SK-N-SH (cell line): ENCODE results near the gene OR5C1. TPM values are rescaled to one million over a fixed set of nuclear protein-coding genes. Genes with fewer than 3 reads are reported as not detected.

Source experiments
- CTCF ChIA-PET: fragments of 300-600, 350-600 bp; formaldehyde crosslinking; extraction: SDS; loops from one replicate; lab custom pipeline; 2021; lab: Yijun Ruan, JAX
- POLR2A ChIA-PET: fragments of 350-600 bp; sonication (Branson Sonifier 250); formaldehyde crosslinking; extraction: SDS; loops from one replicate; lab custom pipeline; 2020; ENCODE audit warnings: antibody characterized with exemption, inconsistent platforms; lab: Yijun Ruan, JAX
- DNase-seq: peaks from one replicate; pipeline ENCODE4 v3.0.0; 2012
- H2AFZ ChIP-seq: fragments of 200-600 bp; sonication (generic); 2 replicates; pipeline ENCODE4 v1.8.1; 2016; ENCODE audit warnings: antibody characterized with exemption, mild to moderate bottlenecking, low read depth
- H3F3A ChIP-seq: fragments of 200-600 bp; sonication (generic); replicated peaks from 2 replicates; pipeline ENCODE3; 2016; ENCODE audit warnings: antibody characterized with exemption, mild to moderate bottlenecking; ENCODE audit not compliant: insufficient read depth
- H3K27ac ChIP-seq, 2 experiments: fragments of 200-500 bp in 1 of 2; fragments of 200-600 bp in 1 of 2; sonication (Bioruptor generic) in 1 of 2; sonication (generic), shearing (Covaris generic) in 1 of 2; 2 replicates each; pipeline versions ENCODE4 v1.5.1 to v1.6.1; 2014 to 2016; ENCODE audit warnings: low read depth in 2 of 2, inconsistent platforms in 1 of 2, low read length in 1 of 2, mild to moderate bottlenecking in 1 of 2, mixed read lengths in 1 of 2
- H3K27me3 ChIP-seq: fragments of 200-600 bp; sonication (generic), shearing (Covaris generic); 2 replicates; pipeline ENCODE4 v1.6.1; 2016; ENCODE audit warnings: mixed run types; ENCODE audit not compliant: insufficient read depth
- H3K36me3 ChIP-seq, 2 experiments: fragments of 200-500 bp in 1 of 2; fragments of 200-600 bp in 1 of 2; sonication (Bioruptor generic) in 1 of 2; sonication (generic) in 1 of 2; replicated peaks in 1 of 2; 2 replicates each; pipeline versions ENCODE3 to v1.5.1; 2014 to 2016; ENCODE audit warnings: low read length in 1 of 2, mild to moderate bottlenecking in 1 of 2; ENCODE audit not compliant: insufficient read depth in 2 of 2, control insufficient read depth in 1 of 2
- H3K4me1 ChIP-seq, 2 experiments: fragments of 200-500 bp in 1 of 2; fragments of 200-600 bp in 1 of 2; sonication (Bioruptor generic) in 1 of 2; sonication (generic), shearing (Covaris generic) in 1 of 2; 2 replicates each; pipeline versions ENCODE4 v1.5.1 to v1.6.1; 2014 to 2016; ENCODE audit warnings: low read depth in 1 of 2, low read length in 1 of 2, mixed run types in 1 of 2; ENCODE audit not compliant: insufficient read depth in 2 of 2, control insufficient read depth in 1 of 2
- H3K4me2 ChIP-seq: fragments of 200-600 bp; sonication (generic), shearing (Covaris generic); 2 replicates; pipeline ENCODE4 v1.6.1; 2017; ENCODE audit warnings: mixed run types
- H3K4me3 ChIP-seq, 2 experiments: fragments of 200-500 bp in 1 of 2; fragments of 200-600 bp in 1 of 2; sonication (Bioruptor generic) in 1 of 2; sonication (generic), shearing (Covaris generic) in 1 of 2; 2 replicates each; pipeline versions ENCODE4 v1.5.1 to v1.8.1; 2014 to 2016; ENCODE audit warnings: low read depth in 2 of 2, inconsistent platforms in 1 of 2, low read length in 1 of 2, mild to moderate bottlenecking in 1 of 2, mixed read lengths in 1 of 2, moderate library complexity in 1 of 2
- H3K79me2 ChIP-seq: fragments of 200-600 bp; sonication (generic); 2 replicates; pipeline ENCODE4 v1.8.1; 2017; ENCODE audit warnings: mild to moderate bottlenecking; ENCODE audit not compliant: insufficient read depth
- H3K9ac ChIP-seq: fragments of 200-600 bp; sonication (generic); 2 replicates; pipeline ENCODE4 v1.6.1; 2017; ENCODE audit warnings: mixed run types
- H3K9me2 ChIP-seq: fragments of 200-600 bp; sonication (generic); 2 replicates; pipeline ENCODE4 v1.6.1; 2017; ENCODE audit warnings: mixed run types
- H3K9me3 ChIP-seq: fragments of 200-600 bp; sonication (generic); 2 replicates; pipeline ENCODE4 v1.6.1; 2017; ENCODE audit warnings: mixed run types, mild to moderate bottlenecking, moderate library complexity
- H4K20me1 ChIP-seq: fragments of 200-600 bp; sonication (generic); 2 replicates; pipeline ENCODE4 v1.6.1; 2017; ENCODE audit warnings: mild to moderate bottlenecking, mixed run types; ENCODE audit not compliant: insufficient read depth
- CHD2 ChIP-seq: fragments of 150-350 bp; IDR thresholded peaks from 2 replicates; pipeline ENCODE4 v1.6.1; 2018; ENCODE audit warnings: low read length; ENCODE audit not compliant: partially characterized antibody
- EP300 ChIP-seq, 2 experiments: IDR thresholded peaks; 2 replicates each; pipeline versions ENCODE4 v1.4.0 to v1.6.1; 2012; ENCODE audit warnings: borderline replicate concordance in 1 of 2, low read depth in 1 of 2, low read length in 1 of 2
- EZH2phosphoT487 ChIP-seq: fragments of 200-600 bp; sonication (generic); IDR thresholded peaks from 2 replicates; pipeline ENCODE4 v1.6.1; 2017; ENCODE audit warnings: low read depth, mixed run types, mild to moderate bottlenecking, antibody characterized with exemption, moderate library complexity, borderline replicate concordance
- GABPA ChIP-seq: IDR thresholded peaks from 2 replicates; pipeline ENCODE4 v1.4.0; 2012; ENCODE audit warnings: low read depth, mild to moderate bottlenecking
- MXI1 ChIP-seq: IDR thresholded peaks from 2 replicates; pipeline ENCODE4 v1.6.1; 2012; ENCODE audit warnings: mild to moderate bottlenecking, low read depth, low read length, improper control_type of control experiment
- NFIC ChIP-seq: IDR thresholded peaks from 2 replicates; pipeline ENCODE4 v1.4.0; 2012; ENCODE audit warnings: borderline replicate concordance
- RFX5 ChIP-seq: IDR thresholded peaks from 2 replicates; pipeline ENCODE4 v1.6.1; 2012; ENCODE audit warnings: mild to moderate bottlenecking, improper control_type of control experiment, low read length
- RXRA ChIP-seq: IDR thresholded peaks from 2 replicates; pipeline ENCODE4 v1.4.0; 2012; ENCODE audit warnings: low read depth, mild to moderate bottlenecking, borderline replicate concordance
- TAF1 ChIP-seq: IDR thresholded peaks from 2 replicates; pipeline ENCODE4 v1.6.1; 2012; ENCODE audit warnings: low read depth, mild to moderate bottlenecking, low read length, moderate library complexity, borderline replicate concordance
- TCF12 ChIP-seq: IDR thresholded peaks from 2 replicates; pipeline ENCODE4 v1.4.0; 2012
- USF2 ChIP-seq: fragments of 150-350 bp; IDR thresholded peaks from 2 replicates; pipeline ENCODE4 v1.6.1; 2017; ENCODE audit warnings: antibody characterized with exemption, low read length, low read depth, borderline replicate concordance
- YY1 ChIP-seq: IDR thresholded peaks from 2 replicates; pipeline ENCODE4 v1.4.0; 2012; ENCODE audit warnings: low read depth, mild to moderate bottlenecking
- WGBS: methylation state at CpG from one replicate; pipeline ENCODE4 v1.1.6; 2017; ENCODE audit warnings: low lambda C conversion rate; 5-methylcytosine and 5-hydroxymethylcytosine counted together
- polyA plus RNA-seq, 3 experiments: library from polyadenylated mRNA; depleted of rRNA; stranded (reverse); fragments of >200 nt; gene quantifications; 2 replicates each; pipeline ENCODE4 v1.2.3, GENCODE V29; 2012
- TF ChIP-seq, protein P1 (sequence below): IDR thresholded peaks from 2 replicates; pipeline ENCODE4 v1.6.1; 2012; ENCODE audit warnings: mild to moderate bottlenecking, low read depth, low read length, moderate library complexity
- TF ChIP-seq, protein P2 (sequence below): IDR thresholded peaks from 2 replicates; pipeline ENCODE4 v1.4.0; 2012; ENCODE audit warnings: low read depth, borderline replicate concordance
- TF ChIP-seq, protein P3 (sequence below): IDR thresholded peaks from 2 replicates; pipeline ENCODE4 v1.4.0; 2012; ENCODE audit warnings: low read depth, borderline replicate concordance
- TF ChIP-seq, protein P4 (sequence below): IDR thresholded peaks from 2 replicates; pipeline ENCODE4; 2012

The OR5C1 gene
- polyA plus RNA-seq, 1 of the 3 experiments (the other 2 are of a cell fraction) = not detected

DNA sequence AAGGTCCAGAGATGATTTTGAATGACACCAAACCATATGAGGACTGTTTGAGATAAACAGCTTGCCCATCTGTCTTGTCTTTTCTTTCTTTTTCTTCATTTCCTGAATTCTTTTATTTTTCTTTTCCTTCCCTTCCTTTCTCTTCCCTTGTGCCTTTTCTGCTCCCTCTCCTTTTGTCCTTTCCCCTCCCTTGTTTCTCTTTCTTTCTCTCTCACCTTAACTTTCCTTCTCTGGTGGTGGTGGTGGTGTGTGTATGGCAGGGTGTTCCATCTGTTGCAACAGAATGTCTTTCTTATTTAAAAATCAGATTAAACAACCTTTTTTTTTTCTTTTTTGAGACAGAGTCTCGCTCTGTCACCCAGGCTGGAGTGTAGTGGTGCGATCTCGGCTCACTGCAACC is 43.5 kb downstream of the OR5C1 start:
- TF ChIP-seq NFIC = no peak
- no peak for TF ChIP-seq USF2
- no peak for TF ChIP-seq CHD2
- TF ChIP-seq EZH2phosphoT487 = no peak
- TF ChIP-seq MXI1 = no peak
- TF ChIP-seq TCF12 = no peak
- TF ChIP-seq, protein P1, sequence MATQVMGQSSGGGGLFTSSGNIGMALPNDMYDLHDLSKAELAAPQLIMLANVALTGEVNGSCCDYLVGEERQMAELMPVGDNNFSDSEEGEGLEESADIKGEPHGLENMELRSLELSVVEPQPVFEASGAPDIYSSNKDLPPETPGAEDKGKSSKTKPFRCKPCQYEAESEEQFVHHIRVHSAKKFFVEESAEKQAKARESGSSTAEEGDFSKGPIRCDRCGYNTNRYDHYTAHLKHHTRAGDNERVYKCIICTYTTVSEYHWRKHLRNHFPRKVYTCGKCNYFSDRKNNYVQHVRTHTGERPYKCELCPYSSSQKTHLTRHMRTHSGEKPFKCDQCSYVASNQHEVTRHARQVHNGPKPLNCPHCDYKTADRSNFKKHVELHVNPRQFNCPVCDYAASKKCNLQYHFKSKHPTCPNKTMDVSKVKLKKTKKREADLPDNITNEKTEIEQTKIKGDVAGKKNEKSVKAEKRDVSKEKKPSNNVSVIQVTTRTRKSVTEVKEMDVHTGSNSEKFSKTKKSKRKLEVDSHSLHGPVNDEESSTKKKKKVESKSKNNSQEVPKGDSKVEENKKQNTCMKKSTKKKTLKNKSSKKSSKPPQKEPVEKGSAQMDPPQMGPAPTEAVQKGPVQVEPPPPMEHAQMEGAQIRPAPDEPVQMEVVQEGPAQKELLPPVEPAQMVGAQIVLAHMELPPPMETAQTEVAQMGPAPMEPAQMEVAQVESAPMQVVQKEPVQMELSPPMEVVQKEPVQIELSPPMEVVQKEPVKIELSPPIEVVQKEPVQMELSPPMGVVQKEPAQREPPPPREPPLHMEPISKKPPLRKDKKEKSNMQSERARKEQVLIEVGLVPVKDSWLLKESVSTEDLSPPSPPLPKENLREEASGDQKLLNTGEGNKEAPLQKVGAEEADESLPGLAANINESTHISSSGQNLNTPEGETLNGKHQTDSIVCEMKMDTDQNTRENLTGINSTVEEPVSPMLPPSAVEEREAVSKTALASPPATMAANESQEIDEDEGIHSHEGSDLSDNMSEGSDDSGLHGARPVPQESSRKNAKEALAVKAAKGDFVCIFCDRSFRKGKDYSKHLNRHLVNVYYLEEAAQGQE = no peak
- TF ChIP-seq TAF1 = no peak
- no peak for TF ChIP-seq RFX5
- no peak for TF ChIP-seq GABPA
- no peak for TF ChIP-seq YY1
- TF ChIP-seq EP300 (IDR thresholded peaks at IDR 0.05; ENCODE audit: borderline replicate concordance in 1 of 2, low read depth in 1 of 2, low read length in 1 of 2) = no peak
- TF ChIP-seq, protein P2, sequence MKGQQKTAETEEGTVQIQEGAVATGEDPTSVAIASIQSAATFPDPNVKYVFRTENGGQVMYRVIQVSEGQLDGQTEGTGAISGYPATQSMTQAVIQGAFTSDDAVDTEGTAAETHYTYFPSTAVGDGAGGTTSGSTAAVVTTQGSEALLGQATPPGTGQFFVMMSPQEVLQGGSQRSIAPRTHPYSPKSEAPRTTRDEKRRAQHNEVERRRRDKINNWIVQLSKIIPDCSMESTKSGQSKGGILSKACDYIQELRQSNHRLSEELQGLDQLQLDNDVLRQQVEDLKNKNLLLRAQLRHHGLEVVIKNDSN = no peak
- TF ChIP-seq, protein P3, sequence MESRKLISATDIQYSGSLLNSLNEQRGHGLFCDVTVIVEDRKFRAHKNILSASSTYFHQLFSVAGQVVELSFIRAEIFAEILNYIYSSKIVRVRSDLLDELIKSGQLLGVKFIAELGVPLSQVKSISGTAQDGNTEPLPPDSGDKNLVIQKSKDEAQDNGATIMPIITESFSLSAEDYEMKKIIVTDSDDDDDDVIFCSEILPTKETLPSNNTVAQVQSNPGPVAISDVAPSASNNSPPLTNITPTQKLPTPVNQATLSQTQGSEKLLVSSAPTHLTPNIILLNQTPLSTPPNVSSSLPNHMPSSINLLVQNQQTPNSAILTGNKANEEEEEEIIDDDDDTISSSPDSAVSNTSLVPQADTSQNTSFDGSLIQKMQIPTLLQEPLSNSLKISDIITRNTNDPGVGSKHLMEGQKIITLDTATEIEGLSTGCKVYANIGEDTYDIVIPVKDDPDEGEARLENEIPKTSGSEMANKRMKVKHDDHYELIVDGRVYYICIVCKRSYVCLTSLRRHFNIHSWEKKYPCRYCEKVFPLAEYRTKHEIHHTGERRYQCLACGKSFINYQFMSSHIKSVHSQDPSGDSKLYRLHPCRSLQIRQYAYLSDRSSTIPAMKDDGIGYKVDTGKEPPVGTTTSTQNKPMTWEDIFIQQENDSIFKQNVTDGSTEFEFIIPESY = no peak
- TF ChIP-seq RXRA = no peak
- TF ChIP-seq, protein P4, sequence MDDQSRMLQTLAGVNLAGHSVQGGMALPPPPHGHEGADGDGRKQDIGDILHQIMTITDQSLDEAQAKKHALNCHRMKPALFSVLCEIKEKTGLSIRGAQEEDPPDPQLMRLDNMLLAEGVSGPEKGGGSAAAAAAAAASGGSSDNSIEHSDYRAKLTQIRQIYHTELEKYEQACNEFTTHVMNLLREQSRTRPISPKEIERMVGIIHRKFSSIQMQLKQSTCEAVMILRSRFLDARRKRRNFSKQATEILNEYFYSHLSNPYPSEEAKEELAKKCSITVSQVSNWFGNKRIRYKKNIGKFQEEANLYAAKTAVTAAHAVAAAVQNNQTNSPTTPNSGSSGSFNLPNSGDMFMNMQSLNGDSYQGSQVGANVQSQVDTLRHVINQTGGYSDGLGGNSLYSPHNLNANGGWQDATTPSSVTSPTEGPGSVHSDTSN = no peak
- no peaks in the 10 kb centered on the region for H3K9me2 ChIP-seq
- H3K27me3 ChIP-seq = no peaks in the 10 kb centered on the region
- H4K20me1 ChIP-seq = no peaks in the 10 kb centered on the region
- ChIA-PET CTCF (no interaction called here), POLR2A (no interaction called here)
- H3K79me2 ChIP-seq = peaks cover 9% of the 10 kb centered on the region
- no peaks in the 10 kb centered on the region for H3K36me3 ChIP-seq
- H3F3A ChIP-seq = peaks cover 9% of the 10 kb centered on the region
- H3K4me1 ChIP-seq = peaks cover under 1 to 2% of the 10 kb centered on the region in 2 experiments; a peak in 2 of 4 replicates
- no peak overlapping the region for H3K9ac ChIP-seq
- H3K27ac ChIP-seq = no peak overlapping the region
- no peak overlapping the region for H3K4me2 ChIP-seq
- WGBS = 81% methylated on average over 3 of the region's 3 CpGs
- DNase-seq = no peak
- H3K4me3 ChIP-seq = no peak overlapping the region
- H3K9me3 ChIP-seq = no peaks in the 10 kb centered on the region
- no peak overlapping the region for H2AFZ ChIP-seq
